ENCODE results near the gene PDE6B.

Gene PDE6B

GRCh38 chr4:708631-708933 is 83.2 kb downstream of the PDE6B start:
- DNase-seq = no peak

- DNase-seq = no peak
Observed at GRCh38 chr4:709348-709747, 84.0 kb downstream of the PDE6B start.

- no peak for DNase-seq
Observed at GRCh38 chr4:710116-710515, 84.7 kb downstream of the PDE6B start.

GRCh38 chr4:710916-711315 is 85.5 kb downstream of the PDE6B start:
- DNase-seq = no peak

GRCh38 chr4:712093-712492 is 86.7 kb downstream of the PDE6B start:
- no peak for DNase-seq

GRCh38 chr4:712916-713632 is 87.7 kb downstream of the PDE6B start:
- no peak for DNase-seq

- no peak for DNase-seq
Observed at GRCh38 chr4:714087-714486, 88.7 kb downstream of the PDE6B start.

GRCh38 chr4:717601-718320 is 92.4 kb downstream of the PDE6B start:
- no peak for DNase-seq

- no peak for DNase-seq
Observed at GRCh38 chr4:718460-718859, 93.1 kb downstream of the PDE6B start.
